IMR-90 (cell line): Measurements from ENCODE around the gene ST6GALNAC3. TPM values are rescaled to one million over a fixed set of nuclear protein-coding genes. Genes with fewer than 3 reads are reported as not detected.

Experiments
- ATAC-seq: fragments of 200-7000 bp; cut with Tn5 transposase; 2 replicates; pipeline ENCODE4 v1.9.1; 2020; ENCODE audit warnings: low read depth, mild to moderate bottlenecking, moderate library complexity
- BruUV-seq: library from RNA; stranded (reverse); fragments of 400-500 nt; replicated peaks from 2 replicates; lab custom pipeline; 2021; lab: Mats Ljungman, UMichigan
- CTCF ChIA-PET: fragments of 300-600 bp; formaldehyde crosslinking; extraction: SDS; loops from one replicate; lab custom pipeline; 2021; ENCODE audit warnings: antibody characterized with exemption; lab: Yijun Ruan, JAX
- POLR2A ChIA-PET: fragments of 300-600 bp; sonication (Branson Sonifier 250); formaldehyde crosslinking; loops from one replicate; lab custom pipeline; 2022; ENCODE audit warnings: antibody characterized with exemption; ENCODE audit not compliant: unreplicated experiment; lab: Charles Lee
- DNase-seq: peaks from one replicate; pipeline ENCODE4 v3.0.0; 2013
- H2AFZ ChIP-seq: replicated peaks from 2 replicates; pipeline ENCODE3; 2013; ENCODE audit warnings: low read length, mild to moderate bottlenecking; ENCODE audit not compliant: poor library complexity
- H2AK5ac ChIP-seq: 2 replicates; pipeline ENCODE4 v1.6.1; 2013; ENCODE audit warnings: low read depth, low read length, inconsistent platforms
- H2AK9ac ChIP-seq: replicated peaks from 2 replicates; pipeline ENCODE3; 2013; ENCODE audit warnings: mild to moderate bottlenecking, low read depth, low read length, moderate library complexity; ENCODE audit not compliant: poor library complexity
- H2BK120ac ChIP-seq: 2 replicates; pipeline ENCODE4 v1.6.1; 2013; ENCODE audit warnings: low read depth, low read length, inconsistent platforms
- H2BK15ac ChIP-seq: 3 replicates; pipeline ENCODE4 v1.6.1; 2013; ENCODE audit warnings: low read depth, low read length, inconsistent platforms
- H2BK20ac ChIP-seq: 2 replicates; pipeline ENCODE4 v1.6.1; 2013; ENCODE audit warnings: low read depth, mild to moderate bottlenecking, inconsistent platforms, low read length, moderate library complexity
- H2BK5ac ChIP-seq: 2 replicates; pipeline ENCODE4 v1.6.1; 2013; ENCODE audit warnings: mild to moderate bottlenecking, low read depth, low read length, inconsistent platforms; ENCODE audit not compliant: poor library complexity, severe bottlenecking
- H3K14ac ChIP-seq: replicated peaks from 2 replicates; pipeline ENCODE4 v1.6.1; 2013; ENCODE audit warnings: low read depth, low read length, inconsistent platforms
- H3K18ac ChIP-seq: 2 replicates; pipeline ENCODE4 v1.6.1; 2013; ENCODE audit warnings: low read depth, low read length, control low read depth
- H3K23ac ChIP-seq: 2 replicates; pipeline ENCODE4 v1.6.1; 2013; ENCODE audit warnings: low read depth, low read length, inconsistent platforms
- H3K27ac ChIP-seq: 2 replicates; pipeline ENCODE4 v1.5.1; 2013; ENCODE audit warnings: mild to moderate bottlenecking, control low read depth, low read length; ENCODE audit not compliant: insufficient read depth
- H3K27me3 ChIP-seq: 2 replicates; pipeline ENCODE4 v1.6.1; 2013; ENCODE audit warnings: low read length; ENCODE audit not compliant: control insufficient read depth, insufficient read depth
- H3K36me3 ChIP-seq: 2 replicates; pipeline ENCODE4 v1.6.1; 2013; ENCODE audit warnings: low read length, mixed read lengths; ENCODE audit not compliant: control insufficient read depth, insufficient read depth
- H3K4ac ChIP-seq: 2 replicates; pipeline ENCODE4 v1.6.1; 2013; ENCODE audit warnings: low read depth, low read length, inconsistent platforms
- H3K4me1 ChIP-seq: 2 replicates; pipeline ENCODE4 v1.6.1; 2013; ENCODE audit warnings: low read length, mixed read lengths; ENCODE audit not compliant: control insufficient read depth, insufficient read depth
- H3K4me2 ChIP-seq: 2 replicates; pipeline ENCODE4 v1.6.1; 2013; ENCODE audit warnings: low read depth, mild to moderate bottlenecking, control low read depth, low read length, moderate library complexity
- H3K4me3 ChIP-seq: 2 replicates; pipeline ENCODE4 v1.5.1; 2013; ENCODE audit warnings: low read depth, mild to moderate bottlenecking, control low read depth, low read length, moderate library complexity; ENCODE audit not compliant: insufficient read depth
- H3K56ac ChIP-seq: 2 replicates; pipeline ENCODE4 v1.6.1; 2013; ENCODE audit warnings: low read length, inconsistent platforms; ENCODE audit not compliant: insufficient read depth; ENCODE audit errors: extremely low read depth
- H3K79me1 ChIP-seq, 2 experiments: 2 replicates each; pipeline ENCODE4 v1.6.1; 2013; ENCODE audit warnings: low read length in 2 of 2, inconsistent platforms in 1 of 2, low read depth in 1 of 2
- H3K9ac ChIP-seq: 2 replicates; pipeline ENCODE4 v1.6.1; 2013; ENCODE audit warnings: low read depth, low read length, control low read depth
- H3K9me1 ChIP-seq: 2 replicates; pipeline ENCODE4 v1.6.1; 2013; ENCODE audit warnings: low read length, inconsistent platforms; ENCODE audit not compliant: insufficient read depth
- H3K9me3 ChIP-seq: 2 replicates; pipeline ENCODE4 v1.6.1; 2013; ENCODE audit warnings: low read length; ENCODE audit not compliant: control insufficient read depth, insufficient read depth
- H4K20me1 ChIP-seq: 2 replicates; pipeline ENCODE4 v1.6.1; 2013; ENCODE audit warnings: low read length, inconsistent platforms; ENCODE audit not compliant: insufficient read depth
- H4K5ac ChIP-seq: 2 replicates; pipeline ENCODE4 v1.6.1; 2013; ENCODE audit warnings: mild to moderate bottlenecking, low read depth, low read length, control low read depth
- H4K8ac ChIP-seq, 2 experiments: 2 replicates each; pipeline ENCODE4 v1.6.1; 2013; ENCODE audit warnings: low read depth in 2 of 2, low read length in 2 of 2, control low read depth in 1 of 2, inconsistent platforms in 1 of 2
- H4K91ac ChIP-seq: 2 replicates; pipeline ENCODE4 v1.6.1; 2013; ENCODE audit warnings: low read depth, low read length, inconsistent platforms; ENCODE audit not compliant: insufficient read depth
- BHLHE40 ChIP-seq: fragments of 150-350 bp; IDR thresholded peaks from 2 replicates; pipeline ENCODE4 v1.6.1; 2016; ENCODE audit warnings: mild to moderate bottlenecking, low read depth, low read length
- CEBPB ChIP-seq: IDR thresholded peaks from 2 replicates; pipeline ENCODE4 v1.6.1; 2012; ENCODE audit warnings: low read depth, low read length, improper control_type of control experiment
- CHD1 ChIP-seq: IDR thresholded peaks from 2 replicates; pipeline ENCODE4 v1.6.1; 2012; ENCODE audit warnings: low read depth, low read length, improper control_type of control experiment
- CTCF ChIP-seq: conservative IDR thresholded peaks from 2 replicates; pipeline ENCODE4 v1.5.1; 2012; ENCODE audit warnings: mild to moderate bottlenecking, low read depth, low read length, improper control_type of control experiment
- ELK1 ChIP-seq: fragments of 150-350 bp; IDR thresholded peaks from 2 replicates; pipeline ENCODE4 v1.6.1; 2016; ENCODE audit warnings: low read depth, mild to moderate bottlenecking, low read length, moderate library complexity, borderline replicate concordance
- MXI1 ChIP-seq: IDR thresholded peaks from 2 replicates; pipeline ENCODE4 v1.6.1; 2012; ENCODE audit warnings: low read depth, mild to moderate bottlenecking, low read length, moderate library complexity, borderline replicate concordance
- RAD21 ChIP-seq: IDR thresholded peaks from 2 replicates; pipeline ENCODE4 v1.6.1; 2012; ENCODE audit warnings: low read length, improper control_type of control experiment
- RCOR1 ChIP-seq: IDR thresholded peaks from 2 replicates; pipeline ENCODE4 v1.6.1; 2012; ENCODE audit warnings: mild to moderate bottlenecking, low read length, improper control_type of control experiment; ENCODE audit not compliant: insufficient replicate concordance
- USF2 ChIP-seq: fragments of 150-350 bp; IDR thresholded peaks from 2 replicates; pipeline ENCODE4 v1.6.1; 2017; ENCODE audit warnings: mild to moderate bottlenecking, antibody characterized with exemption, low read length, low read depth
- WGBS, 2 experiments: methylation state at CpG; one replicate each; pipeline versions ENCODE4 v1.1.5 to v1.1.7; 2013; ENCODE audit warnings: missing lambda C conversion rate in 2 of 2; ENCODE audit not compliant: insufficient read length in 1 of 2; ENCODE audit errors: extremely low coverage in 2 of 2; 5-methylcytosine and 5-hydroxymethylcytosine counted together
- dilution Hi-C: fragments of 300-500 bp; cut with HindIII; formaldehyde crosslinking; loops from one replicate; pipeline ENCODE4 v1.14.3; 2018; ENCODE audit warnings: low sequenced_read_pairs; ENCODE audit not compliant: unreplicated experiment
- in situ Hi-C: fragments of 300-500 bp; cut with MboI; formaldehyde crosslinking; loops from 3 replicates; pipeline ENCODE4 v1.14.3; 2019; ENCODE audit warnings: low sequenced_read_pairs, inconsistent platforms, mixed read lengths
- intact Hi-C: fragments of 100-400 bp; cut with micrococcal nuclease; formaldehyde crosslinking; loops from 2 replicates; pipeline ENCODE4 v1.10.0; 2022
- polyA plus RNA-seq, 3 experiments: library from polyadenylated mRNA; depleted of rRNA; stranded (reverse); fragments of >200 nt; gene quantifications; 2 replicates each; pipeline ENCODE4 v1.2.3, GENCODE V29; 2012; ENCODE audit warnings: low replicate concordance in 1 of 3
- total RNA-seq: library from RNA; depleted of rRNA; stranded (reverse); fragments of >200 nt; gene quantifications from 2 replicates; pipeline ENCODE4 v1.2.3, GENCODE V29; 2012

The ST6GALNAC3 gene
- total and polyA plus RNA-seq, 2 of the 4 experiments (the other 2 are of a cell fraction) = 0.65 to 1.3 TPM

GRCh38 chr1:76068953-76069561 is 5.5 kb upstream of the ST6GALNAC3 start:
- H4K8ac ChIP-seq = no peak overlapping the region
- H3K23ac ChIP-seq = no peak overlapping the region
- ChIA-PET CTCF (interaction anchor here (1.2 kb wide), 1 partner anchor 9 kb away, joined by 3 read pairs; no protein-coding TSS in a partner anchor), POLR2A (no interaction called here)
- DNase-seq (no peak), ATAC-seq (peak; percentile 24)
- no peak overlapping the region for H4K91ac ChIP-seq
- no peaks in the 10 kb centered on the region for H3K79me1 ChIP-seq
- H3K4me3 ChIP-seq = no peak overlapping the region
- H2AK5ac ChIP-seq = peak overlapping the region; percentile 66; the same call in 1 of the 2 replicates
- no peaks in the 10 kb centered on the region for H3K27me3 ChIP-seq
- no peak overlapping the region for H4K5ac ChIP-seq
- H3K14ac ChIP-seq = no peak overlapping the region
- dilution Hi-C loops (no loop called here), in situ Hi-C loops (no loop called here), intact Hi-C loops (no loop called here)
- no peak overlapping the region for H2AK9ac ChIP-seq
- BruUV-seq = no TSS peak
- H2BK15ac ChIP-seq = 0 out of 3 replicates have a peak overlapping the region, but pooled peaks have one; percentile 48
- H2BK5ac ChIP-seq = peak overlapping the region; percentile 74
- H3K9me1 ChIP-seq = peaks cover 3% of the 10 kb centered on the region; the same call in 1 of the 2 replicates
- H3K4ac ChIP-seq = 0 out of 2 replicates have a peak overlapping the region, but pooled peaks have one; percentile 41
- no peak overlapping the region; the same call in 1 of the 2 replicates for H3K4me2 ChIP-seq
- no peaks in the 10 kb centered on the region for H3K36me3 ChIP-seq
- H3K4me1 ChIP-seq = peaks cover 4% of the 10 kb centered on the region
- H4K20me1 ChIP-seq = no peaks in the 10 kb centered on the region
- H3K18ac ChIP-seq = 0 out of 2 replicates have a peak overlapping the region, but pooled peaks have one; percentile 68
- no peak overlapping the region for H3K9ac ChIP-seq
- peak overlapping the region; percentile 3; the same call in 1 of the 2 replicates for H2BK20ac ChIP-seq
- H2AFZ ChIP-seq = no peak overlapping the region
- peak overlapping the region; percentile 58 for H2BK120ac ChIP-seq
- no peak for TF ChIP-seq RCOR1
- no peak for TF ChIP-seq USF2
- TF ChIP-seq CHD1 = no peak
- no peak for TF ChIP-seq MXI1
- no peak for TF ChIP-seq CEBPB
- no peak for TF ChIP-seq CTCF
- no peak for TF ChIP-seq ELK1
- TF ChIP-seq RAD21 = no peak
- no peak for TF ChIP-seq BHLHE40
- WGBS, 2 experiments = no CpG with 5 or more reads among the region's 3 CpGs
- H3K9me3 ChIP-seq = no peaks in the 10 kb centered on the region
- H3K27ac ChIP-seq = no peak overlapping the region
- no peak overlapping the region for H3K56ac ChIP-seq
